K562 (cell line): ENCODE results near the gene GAD1.
A peak's percentile ranks its signal among the peaks of the same experiment; 100 is the strongest.

Experiments used
- CTCF ChIP-seq, 3 experiments: IDR thresholded peaks in 2 of 3; conservative IDR thresholded peaks in 1 of 3; 2 replicates each; pipeline ENCODE4 v1.5.1; 2011 to 2012; ENCODE audit warnings: low read length in 3 of 3, mild to moderate bottlenecking in 3 of 3, control low read depth in 2 of 3, improper control_type of control experiment in 1 of 3, inconsistent platforms in 1 of 3, low read depth in 1 of 3, mixed read lengths in 1 of 3, moderate library complexity in 1 of 3; ENCODE audit not compliant: insufficient read depth in 2 of 3
- DNMT1 ChIP-seq: fragments of 450-650 bp; IDR thresholded peaks from 2 replicates; pipeline ENCODE4 v1.6.1; 2016; ENCODE audit warnings: antibody characterized with exemption, mild to moderate bottlenecking
- IRF2 ChIP-seq: sonication (generic); formaldehyde crosslinking; IDR thresholded peaks from 2 replicates; pipeline ENCODE4 v1.8.1; 2022; ENCODE audit warnings: mild to moderate bottlenecking, missing genetic modification reagents
- JUND ChIP-seq, 2 experiments: IDR thresholded peaks; 2 replicates in 1 of 2; 3 replicates in 1 of 2; pipeline ENCODE4 v1.6.1; 2011; ENCODE audit warnings: borderline replicate concordance in 2 of 2, low read depth in 2 of 2, low read length in 2 of 2, improper control_type of control experiment in 1 of 2, missing biosample characterization in 1 of 2, missing genetic modification characterization in 1 of 2, missing genetic modification reagents in 1 of 2
- NFATC3 ChIP-seq: fragments of 450-650 bp; IDR thresholded peaks from 2 replicates; pipeline ENCODE4 v1.6.1; 2017; ENCODE audit warnings: mild to moderate bottlenecking
- POU5F1 ChIP-seq: fragments of 150-350 bp; IDR thresholded peaks from 2 replicates; pipeline ENCODE4 v1.6.1; 2014; ENCODE audit warnings: borderline replicate concordance, low read length, low read depth, mild to moderate bottlenecking; ENCODE audit not compliant: partially characterized antibody
- STAT5B ChIP-seq: fragments of 250-450 bp; sonication (Bioruptor Pico); IDR thresholded peaks from 2 replicates; pipeline ENCODE4 v1.8.0; 2021; ENCODE audit warnings: mild to moderate bottlenecking, inconsistent platforms
- USF2 ChIP-seq: sonication (generic); formaldehyde crosslinking; IDR thresholded peaks from 2 replicates; pipeline ENCODE4 v1.5.0; 2020; ENCODE audit warnings: missing genetic modification reagents

GRCh38 chr2:170815746-170816503 lies 762 bp upstream of the GAD1 start:
- TF ChIP-seq POU5F1 (no peak), NFATC3 (no peak), CTCF (IDR thresholded peaks at IDR 0.05 in 2 of 3, conservative IDR thresholded peaks at IDR 0.05 in 1 of 3; ENCODE audit: insufficient read depth in 2 of 3, low read depth in 1 of 3, low read length in 3 of 3) (peak; percentile 94 to 98 (median 95)), STAT5B (CRISPR knock-in tag) (no peak), JUND (IDR thresholded peaks at IDR 0.05; ENCODE audit: borderline replicate concordance, low read depth, low read length) (no peak), JUND (tag; IDR thresholded peaks at IDR 0.05; ENCODE audit: borderline replicate concordance, low read depth, low read length) (peak; percentile 31; the same call in 1 of the 3 replicates), USF2 (CRISPR knock-in tag) (no peak), DNMT1 (no peak), IRF2 (CRISPR knock-in tag) (no peak)
